PC-9 (cell line): ENCODE measurements around the gene ELP5. TPM values are rescaled to one million over a fixed set of nuclear protein-coding genes. Genes with fewer than 3 reads are reported as not detected.

Source experiments
- BruUV-seq: library from RNA; stranded (reverse); fragments of 400-500 nt; replicated peaks from 2 replicates; lab custom pipeline; 2021; lab: Mats Ljungman, UMichigan
- CTCF ChIA-PET: fragments of 300-600 bp; sonication (Branson Sonifier 250); formaldehyde crosslinking; loops from one replicate; lab custom pipeline; 2022; ENCODE audit warnings: antibody characterized with exemption; lab: Charles Lee
- POLR2A ChIA-PET: fragments of 300-600 bp; sonication (Branson Sonifier 250); formaldehyde crosslinking; loops from one replicate; lab custom pipeline; 2022; ENCODE audit warnings: antibody characterized with exemption; ENCODE audit not compliant: unreplicated experiment; lab: Charles Lee
- DNase-seq, 2 experiments: peaks; one replicate each; pipeline versions ENCODE4 v3.0.0 to v3.0.0-alpha.2; 2015 to 2022; ENCODE audit warnings: mixed read lengths in 1 of 2
- H2AFZ ChIP-seq: fragments of 200-600 bp; sonication (generic); 2 replicates; pipeline ENCODE4 v1.8.1; 2017; ENCODE audit warnings: antibody characterized with exemption
- H3F3A ChIP-seq: fragments of 200-600 bp; sonication (generic); 2 replicates; pipeline ENCODE4 v1.8.1; 2017; ENCODE audit warnings: antibody characterized with exemption, mild to moderate bottlenecking, low read depth; ENCODE audit not compliant: insufficient read depth
- H3K27ac ChIP-seq: fragments of 200-600 bp; sonication (generic); 2 replicates; pipeline ENCODE4 v1.6.1; 2016; ENCODE audit warnings: mixed run types
- H3K27me3 ChIP-seq: fragments of 200-600 bp; sonication (generic); 2 replicates; pipeline ENCODE4 v1.6.1; 2016; ENCODE audit warnings: low read depth, mixed run types; ENCODE audit not compliant: insufficient read depth
- H3K36me3 ChIP-seq: fragments of 200-600 bp; sonication (generic); 2 replicates; pipeline ENCODE4 v1.6.1; 2016; ENCODE audit warnings: low read depth, mixed run types
- H3K4me1 ChIP-seq: fragments of 200-600 bp; sonication (generic); replicated peaks from 2 replicates; pipeline ENCODE4 v1.6.1; 2016; ENCODE audit warnings: mixed run types; ENCODE audit not compliant: insufficient read depth
- H3K4me2 ChIP-seq: fragments of 200-600 bp; sonication (generic); 2 replicates; pipeline ENCODE4 v1.6.1; 2017; ENCODE audit warnings: mixed run types
- H3K4me3 ChIP-seq: fragments of 200-600 bp; sonication (generic); 2 replicates; pipeline ENCODE4 v1.6.1; 2016; ENCODE audit warnings: mixed run types
- H3K79me2 ChIP-seq: fragments of 200-600 bp; sonication (generic); 2 replicates; pipeline ENCODE4 v1.6.1; 2017; ENCODE audit warnings: low read depth, mixed run types
- H3K9me2 ChIP-seq: fragments of 200-600 bp; sonication (generic); 2 replicates; pipeline ENCODE4 v1.8.1; 2017; ENCODE audit warnings: mild to moderate bottlenecking; ENCODE audit not compliant: insufficient read depth
- H3K9me3 ChIP-seq: fragments of 200-600 bp; sonication (generic); 2 replicates; pipeline ENCODE4 v1.8.1; 2016; ENCODE audit warnings: low read depth; ENCODE audit not compliant: insufficient read depth
- H4K20me1 ChIP-seq: fragments of 200-600 bp; sonication (generic); 2 replicates; pipeline ENCODE4 v1.8.1; 2017; ENCODE audit not compliant: insufficient read depth
- EZH2 ChIP-seq: fragments of 200-600 bp; sonication (generic); IDR thresholded peaks from 2 replicates; pipeline ENCODE4 v1.8.0; 2017; ENCODE audit warnings: antibody characterized with exemption, low read depth
- intact Hi-C: fragments of 100-400 bp; cut with micrococcal nuclease; formaldehyde crosslinking; loops from one replicate; pipeline ENCODE4 v1.10.0; 2022; ENCODE audit not compliant: unreplicated experiment
- total RNA-seq: library from RNA; stranded (reverse); gene quantifications from 2 replicates; pipeline ENCODE4 v1.2.3, GENCODE V29; 2021
- TF ChIP-seq, protein P1 (sequence below): fragments of 200-600 bp; sonication (generic); conservative IDR thresholded peaks from 2 replicates; pipeline ENCODE4 v1.6.1; 2017; ENCODE audit warnings: mixed run types, antibody characterized with exemption, mild to moderate bottlenecking, moderate library complexity

Gene ELP5
- total RNA-seq, 1 experiment from 2014 or later, result 45.1 TPM

DNA sequence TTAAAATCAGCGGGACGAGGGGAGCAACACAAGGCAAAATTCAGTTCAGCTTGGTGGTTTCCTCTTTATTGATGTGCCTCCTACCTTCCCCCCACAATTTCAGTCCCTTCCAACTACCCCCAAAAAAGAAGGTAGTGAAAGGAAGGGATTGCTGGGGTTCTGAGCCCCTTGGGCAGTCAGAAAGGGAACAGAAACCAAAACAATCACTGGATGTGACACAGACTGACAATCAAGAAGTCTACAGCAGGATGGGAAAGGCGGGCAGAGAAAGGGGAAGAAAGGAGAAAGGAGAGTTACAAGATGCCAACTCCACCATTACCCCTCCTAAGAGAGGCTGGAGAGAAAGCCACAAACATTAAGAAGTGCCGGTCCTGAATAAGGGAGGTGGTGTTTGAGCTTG lies 11.6 kb upstream of the ELP5 start:
- H3K79me2 ChIP-seq, result peaks cover 55% of the 10 kb centered on the region
- no peak overlapping the region for H3K27ac ChIP-seq
- ChIA-PET CTCF (interaction anchor here (0.6 kb wide), 1 partner anchor 69 kb away, joined by 5 read pairs; no protein-coding TSS in a partner anchor), POLR2A (no interaction called here)
- no TSS peak for BruUV-seq
- peaks cover 7% of the 10 kb centered on the region for H4K20me1 ChIP-seq
- intact Hi-C loops, result no loop called here
- peaks cover 25% of the 10 kb centered on the region for H3K36me3 ChIP-seq
- H3K27me3 ChIP-seq, result no peaks in the 10 kb centered on the region
- H3K9me2 ChIP-seq, result no peaks in the 10 kb centered on the region
- DNase-seq, result no peak
- H3F3A ChIP-seq, result peaks cover 62% of the 10 kb centered on the region
- TF ChIP-seq, protein P1, sequence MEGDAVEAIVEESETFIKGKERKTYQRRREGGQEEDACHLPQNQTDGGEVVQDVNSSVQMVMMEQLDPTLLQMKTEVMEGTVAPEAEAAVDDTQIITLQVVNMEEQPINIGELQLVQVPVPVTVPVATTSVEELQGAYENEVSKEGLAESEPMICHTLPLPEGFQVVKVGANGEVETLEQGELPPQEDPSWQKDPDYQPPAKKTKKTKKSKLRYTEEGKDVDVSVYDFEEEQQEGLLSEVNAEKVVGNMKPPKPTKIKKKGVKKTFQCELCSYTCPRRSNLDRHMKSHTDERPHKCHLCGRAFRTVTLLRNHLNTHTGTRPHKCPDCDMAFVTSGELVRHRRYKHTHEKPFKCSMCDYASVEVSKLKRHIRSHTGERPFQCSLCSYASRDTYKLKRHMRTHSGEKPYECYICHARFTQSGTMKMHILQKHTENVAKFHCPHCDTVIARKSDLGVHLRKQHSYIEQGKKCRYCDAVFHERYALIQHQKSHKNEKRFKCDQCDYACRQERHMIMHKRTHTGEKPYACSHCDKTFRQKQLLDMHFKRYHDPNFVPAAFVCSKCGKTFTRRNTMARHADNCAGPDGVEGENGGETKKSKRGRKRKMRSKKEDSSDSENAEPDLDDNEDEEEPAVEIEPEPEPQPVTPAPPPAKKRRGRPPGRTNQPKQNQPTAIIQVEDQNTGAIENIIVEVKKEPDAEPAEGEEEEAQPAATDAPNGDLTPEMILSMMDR, result no peak
- no peak for TF ChIP-seq EZH2
- peak overlapping the region; percentile 78; the same call in 1 of the 2 replicates for H3K4me3 ChIP-seq
- H3K4me2 ChIP-seq, result peak overlapping the region; percentile 96
- H3K4me1 ChIP-seq, result peaks cover 29% of the 10 kb centered on the region
- H3K9me3 ChIP-seq, result no peaks in the 10 kb centered on the region
- no peak overlapping the region for H2AFZ ChIP-seq

DNA sequence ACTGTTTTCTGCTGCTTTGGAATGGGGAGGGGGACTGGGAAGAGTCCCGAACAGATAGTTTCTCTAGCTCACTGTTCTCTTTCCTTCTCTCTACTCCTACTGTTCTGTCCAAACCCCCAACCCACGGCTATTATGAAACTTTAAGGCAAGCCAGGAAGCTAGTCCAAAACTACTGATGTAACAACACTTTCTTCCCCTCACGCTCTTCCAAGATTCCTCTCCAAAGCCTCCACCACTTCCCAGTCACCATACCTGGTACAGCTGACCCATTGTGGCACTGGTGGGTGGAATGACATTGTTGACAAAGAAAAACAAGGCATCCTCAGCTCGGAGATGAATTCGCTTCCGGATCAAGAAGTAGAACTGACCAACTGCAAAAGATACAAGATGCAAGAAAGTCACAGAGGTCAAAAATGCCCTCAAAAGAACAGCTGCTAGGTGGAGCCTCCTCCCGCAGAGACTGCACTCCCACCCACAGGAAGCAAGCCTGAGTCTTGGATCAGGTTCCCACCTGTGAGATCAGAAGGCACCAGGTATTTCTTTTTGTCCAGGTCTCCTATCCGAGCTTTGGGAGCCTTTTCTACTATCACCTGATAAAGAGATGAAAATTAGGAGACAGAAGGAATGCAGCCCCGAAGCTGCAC lies 10.8 kb upstream of the ELP5 start:
- peaks cover 27% of the 10 kb centered on the region; the same call in 1 of the 2 replicates for H3K36me3 ChIP-seq
- BruUV-seq, result TSS peak; percentile 41
- TF ChIP-seq, protein P1, result no peak
- no peak for TF ChIP-seq EZH2
- ChIA-PET POLR2A (interaction anchor here (0.6 to 1.5 kb wide), 6 partner anchors 13 to 195 kb away, joined by 3 to 5 read pairs (median 4); no protein-coding TSS in a partner anchor), CTCF (interaction anchor here (0.5 to 0.8 kb wide), 4 partner anchors 14 to 68 kb away, joined by 3 to 5 read pairs (median 4); no protein-coding TSS in a partner anchor)
- H3K9me3 ChIP-seq, result no peaks in the 10 kb centered on the region
- H3K27ac ChIP-seq, result peak overlapping the region; percentile 87
- peaks cover 61% of the 10 kb centered on the region for H3F3A ChIP-seq
- H3K79me2 ChIP-seq, result peaks cover 47% of the 10 kb centered on the region
- peaks cover 7% of the 10 kb centered on the region for H4K20me1 ChIP-seq
- H3K9me2 ChIP-seq, result no peaks in the 10 kb centered on the region
- H3K4me1 ChIP-seq, result peaks cover 29% of the 10 kb centered on the region
- no peaks in the 10 kb centered on the region for H3K27me3 ChIP-seq
- peak overlapping the region; percentile 78 for H3K4me3 ChIP-seq
- intact Hi-C loops, result loop anchor here (1.0 kb wide), 1 partner anchor 21 kb away; the partner anchor contains the start of gene CLDN7
- DNase-seq, result peak in 1 of 2 experiments; percentile 35
- H3K4me2 ChIP-seq, result peak overlapping the region; percentile 96
- no peak overlapping the region for H2AFZ ChIP-seq

DNA sequence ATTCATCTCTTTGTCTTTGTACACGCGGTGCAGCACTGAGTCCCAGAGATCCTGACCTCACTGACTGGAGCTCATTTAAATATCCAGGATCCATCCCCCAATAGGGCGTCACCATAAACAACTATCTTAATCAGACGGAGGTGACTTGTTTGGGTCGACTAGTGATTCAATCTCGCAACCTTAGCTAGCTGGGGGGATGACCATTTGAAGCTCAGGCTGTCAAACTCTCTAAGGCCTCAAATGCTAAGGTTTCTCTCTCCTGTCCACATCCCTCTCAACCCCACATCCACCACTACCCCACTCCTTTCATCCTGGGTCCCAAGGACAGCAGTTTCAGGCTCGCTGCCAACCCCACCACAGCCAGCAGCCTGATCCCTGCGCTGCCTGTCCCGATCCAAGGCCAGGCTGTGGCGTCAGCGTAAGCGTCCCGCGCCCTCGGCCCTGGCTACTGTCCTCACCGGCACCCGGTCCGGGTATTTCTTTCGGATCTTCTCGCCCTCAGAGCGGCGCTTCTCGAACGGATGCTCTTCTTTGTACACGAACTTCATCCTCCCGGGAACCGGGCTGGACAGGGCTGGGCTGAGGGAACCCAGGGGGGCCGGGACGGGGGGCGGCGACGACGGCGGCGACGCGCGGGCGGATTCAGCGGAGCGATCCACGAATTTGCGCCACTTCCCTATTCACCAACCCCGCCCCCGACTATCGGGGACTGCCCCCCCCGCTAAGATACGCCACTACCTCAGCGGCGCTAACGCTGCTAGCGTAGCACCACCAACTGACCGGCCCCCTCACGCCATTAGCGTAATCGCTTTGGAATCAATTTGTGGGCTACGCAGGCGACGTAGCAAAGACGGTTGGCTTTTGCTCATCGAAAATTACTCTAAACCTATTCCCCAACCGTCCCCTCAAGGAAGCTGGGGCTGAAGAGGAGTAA lies 10.0 kb upstream of the ELP5 start, which contains the start of gene GABARAP:
Gene GABARAP, minus strand, starts transcription at position 667 of the 934 bp plus-strand sequence. Its CDS starts 119 bp downstream, at position 548.
- peak within 1 kb of the TSS; percentile 78 for H3K4me3 ChIP-seq
- H3K4me1 ChIP-seq, result peaks cover 26% of the 10 kb centered on the region
- H3K27me3 ChIP-seq, result no peaks in the 10 kb centered on the region
- H3F3A ChIP-seq, result peaks cover 62% of the 10 kb centered on the region
- peak within 1 kb of the TSS; percentile 96 for H3K4me2 ChIP-seq
- peak within 1 kb of the TSS; percentile 87 for H3K27ac ChIP-seq
- no peak for TF ChIP-seq EZH2
- TF ChIP-seq, protein P1, result no peak; the same call in 1 of the 2 replicates
- H3K9me2 ChIP-seq, result no peaks in the 10 kb centered on the region
- H3K9me3 ChIP-seq, result no peaks in the 10 kb centered on the region
- CTCF ChIA-PET, result interaction anchor here (0.6 to 1.0 kb wide), 5 partner anchors 19 to 63 kb away, joined by 3 to 30 read pairs (median 4); partner anchors contain the start of genes ACADVL and DLG4
- peak; percentile 80 to 91 for DNase-seq
- H4K20me1 ChIP-seq, result peaks cover 5% of the 10 kb centered on the region
- peaks cover 44% of the 10 kb centered on the region for H3K79me2 ChIP-seq
- peak within 1 kb of the TSS; percentile 88 for H2AFZ ChIP-seq
- intact Hi-C loops, result loop anchor here (1.0 kb wide), 1 partner anchor 20 kb away; the partner anchor contains the start of gene CLDN7
- POLR2A ChIA-PET, result interaction anchor here (0.5 to 1.5 kb wide), 10 partner anchors 12 to 592 kb away, joined by 3 to 6 read pairs (median 4); partner anchors contain the start of gene KDM6B
- H3K36me3 ChIP-seq, result peaks cover 26% of the 10 kb centered on the region; the same call in 1 of the 2 replicates
- TSS peak; percentile 89 for BruUV-seq
